ENCODE results near the gene AK5. TPM values are rescaled to one million over a fixed set of nuclear protein-coding genes. Genes with fewer than 3 reads are reported as not detected.

The AK5 gene
- polyA plus RNA-seq, 1 donor (not counting 4 experiments of a cell fraction or from before 2014, with no cell fraction given), result 0.30 TPM

DNA sequence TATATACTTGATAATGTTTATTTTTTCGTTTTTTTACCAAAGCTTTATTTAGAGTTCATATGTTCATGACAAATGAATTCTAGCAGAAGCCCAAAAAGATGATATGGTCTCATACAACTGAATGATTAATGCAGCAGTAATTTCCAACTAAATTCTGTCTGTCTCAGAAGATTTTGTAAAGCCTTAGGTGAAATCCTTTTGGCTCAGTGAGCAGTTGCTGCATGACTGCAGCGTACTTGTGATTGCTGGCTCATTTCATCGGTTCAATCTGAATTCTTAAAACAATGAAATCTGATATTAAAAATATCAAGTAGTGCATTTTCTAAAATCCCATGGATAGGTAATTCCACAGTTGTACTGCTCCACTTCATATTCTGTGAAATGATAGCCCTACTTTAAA lies 73.2 kb downstream of the AK5 start:
- Histone ChIP-seq H2AFZ (ENCODE audit: control insufficient read depth, low read length) (no peak overlapping the region), H3K4me1 (ENCODE audit: control insufficient read depth, extremely low read depth, insufficient read depth, low read length) (no peaks in the 10 kb centered on the region), H3K4me2 (ENCODE audit: control insufficient read depth, extremely low read depth, insufficient read depth, low read depth, low read length) (no peak overlapping the region), H3K36me3 (ENCODE audit: control insufficient read depth in 2 of 2, extremely low read depth in 1 of 2, insufficient read depth in 2 of 2, low read length in 2 of 2) (no peaks in the 10 kb centered on the region), H3K9me3 (ENCODE audit: control insufficient read depth, low read depth, low read length) (no peaks in the 10 kb centered on the region), H3K79me2 (ENCODE audit: control insufficient read depth, insufficient read depth, low read length) (no peaks in the 10 kb centered on the region), H3K9me1 (ENCODE audit: control insufficient read depth, extremely low read depth, insufficient read depth, low read length) (no peaks in the 10 kb centered on the region), H3K9ac (ENCODE audit: control insufficient read depth, extremely low read depth, insufficient read depth, low read length) (no peak overlapping the region), H4K20me1 (ENCODE audit: control insufficient read depth, extremely low read depth, insufficient read depth, low read length) (no peaks in the 10 kb centered on the region), H3K27me3 (ENCODE audit: control insufficient read depth, extremely low read depth, insufficient read depth, low read length) (peaks cover 3% of the 10 kb centered on the region), H3K4me3 (ENCODE audit: control insufficient read depth in 2 of 3, extremely low read depth in 1 of 3, insufficient read depth in 2 of 3, low read depth in 1 of 3, low read length in 3 of 3) (no peak overlapping the region), H3K27ac (ENCODE audit: control insufficient read depth, insufficient read depth, low read length) (no peak overlapping the region)
- DNase-seq (ENCODE audit: low read depth, low spot score) (no peak), FAIRE-seq (no peak)
- TF ChIP-seq CTCF (optimal IDR thresholded peaks at IDR 0.05 in 1 of 3, IDR thresholded peaks at IDR 0.05 in 1 of 3, conservative IDR thresholded peaks at IDR 0.05 in 1 of 3; ENCODE audit: extremely low read depth in 1 of 3, insufficient read depth in 2 of 3, low read length in 3 of 3) (no peak), EZH2 (IDR thresholded peaks at IDR 0.05; ENCODE audit: low read length) (no peak)
- dilution Hi-C loops (cut with MboI; ENCODE audit: extremely low pct_ligation_motif_present, low sequenced_read_pairs), result no loop called here

- dilution Hi-C loops (cut with MboI; ENCODE audit: extremely low pct_ligation_motif_present, low sequenced_read_pairs), result no loop called here
- Histone ChIP-seq H3K4me3 (ENCODE audit: control insufficient read depth in 2 of 3, extremely low read depth in 1 of 3, insufficient read depth in 2 of 3, low read depth in 1 of 3, low read length in 3 of 3) (no peak overlapping the region), H3K9me1 (ENCODE audit: control insufficient read depth, extremely low read depth, insufficient read depth, low read length) (no peaks in the 10 kb centered on the region), H2AFZ (ENCODE audit: control insufficient read depth, low read length) (no peak overlapping the region), H3K4me1 (ENCODE audit: control insufficient read depth, extremely low read depth, insufficient read depth, low read length) (no peaks in the 10 kb centered on the region), H4K20me1 (ENCODE audit: control insufficient read depth, extremely low read depth, insufficient read depth, low read length) (no peaks in the 10 kb centered on the region), H3K27ac (ENCODE audit: control insufficient read depth, insufficient read depth, low read length) (no peak overlapping the region), H3K9ac (ENCODE audit: control insufficient read depth, extremely low read depth, insufficient read depth, low read length) (no peak overlapping the region), H3K27me3 (ENCODE audit: control insufficient read depth, extremely low read depth, insufficient read depth, low read length) (peaks cover 3% of the 10 kb centered on the region), H3K9me3 (ENCODE audit: control insufficient read depth, low read depth, low read length) (no peaks in the 10 kb centered on the region), H3K4me2 (ENCODE audit: control insufficient read depth, extremely low read depth, insufficient read depth, low read depth, low read length) (no peak overlapping the region), H3K79me2 (ENCODE audit: control insufficient read depth, insufficient read depth, low read length) (no peaks in the 10 kb centered on the region), H3K36me3 (ENCODE audit: control insufficient read depth in 2 of 2, extremely low read depth in 1 of 2, insufficient read depth in 2 of 2, low read length in 2 of 2) (no peaks in the 10 kb centered on the region)
- no peak for TF ChIP-seq EZH2 (IDR thresholded peaks at IDR 0.05; ENCODE audit: low read length)
- TF ChIP-seq CTCF (optimal IDR thresholded peaks at IDR 0.05 in 1 of 3, IDR thresholded peaks at IDR 0.05 in 1 of 3, conservative IDR thresholded peaks at IDR 0.05 in 1 of 3; ENCODE audit: extremely low read depth in 1 of 3, insufficient read depth in 2 of 3, low read length in 3 of 3), result no peak
- FAIRE-seq, result no peak
- DNase-seq (ENCODE audit: low read depth, low spot score), result no peak
Measured at GRCh38 chr1:77356136-77356535, 74.3 kb downstream of the AK5 start.
